ENCODE data around the gene TPSAB1.
"Not testable (repeated sequence)": the region's sequence is repeated elsewhere in the genome, so short reads cannot be mapped to it uniquely, and the experiment has no call there.

TPSAB1 gene

GRCh38 chr16:1256296-1256873 is 15.9 kb downstream of the TPSAB1 start:
- not testable (repeated sequence) for H3K9ac ChIP-seq (ENCODE audit: low read depth, low read length); H3K27ac ChIP-seq (ENCODE audit: low read depth, low read length); H3K4me1 ChIP-seq (ENCODE audit: control insufficient read depth, insufficient read depth, low read length); H3K9me3 ChIP-seq (ENCODE audit: control insufficient read depth, insufficient read depth, low read length); H3K36me3 ChIP-seq (ENCODE audit: control insufficient read depth, insufficient read depth, low read length); H3K4me3 ChIP-seq (ENCODE audit: low read depth, low read length)
- peaks cover 21% of the 10 kb centered on the region; the same call in 1 of the 2 replicates for H3K27me3 ChIP-seq (ENCODE audit: control insufficient read depth, insufficient read depth, low read length)

DNA sequence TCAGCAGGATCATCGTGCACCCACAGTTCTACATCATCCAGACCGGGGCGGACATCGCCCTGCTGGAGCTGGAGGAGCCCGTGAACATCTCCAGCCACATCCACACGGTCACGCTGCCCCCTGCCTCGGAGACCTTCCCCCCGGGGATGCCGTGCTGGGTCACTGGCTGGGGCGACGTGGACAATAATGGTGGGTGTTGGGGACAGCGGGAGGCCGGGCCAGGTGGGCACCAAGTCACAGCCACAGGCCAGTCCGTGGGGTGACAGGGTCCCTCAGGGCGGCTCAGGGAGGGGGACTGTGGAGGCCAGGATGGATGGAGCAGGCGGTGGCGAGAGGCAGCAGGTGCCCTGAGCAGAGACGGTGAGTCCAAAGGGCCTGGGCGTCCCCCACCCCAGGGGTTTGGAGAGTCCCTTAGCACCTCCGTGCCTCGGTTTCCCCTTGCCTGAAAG is 16.4 kb downstream of the TPSAB1 start:
- H3K4me3 ChIP-seq (ENCODE audit: low read depth, low read length), result no peak overlapping the region
- no peak overlapping the region for H3K27ac ChIP-seq (ENCODE audit: low read depth, low read length)
- no peaks in the 10 kb centered on the region for H3K9me3 ChIP-seq (ENCODE audit: control insufficient read depth, insufficient read depth, low read length)
- peaks cover 24% of the 10 kb centered on the region; the same call in 1 of the 2 replicates for H3K27me3 ChIP-seq (ENCODE audit: control insufficient read depth, insufficient read depth, low read length)
- H3K4me1 ChIP-seq (ENCODE audit: control insufficient read depth, insufficient read depth, low read length), result no peaks in the 10 kb centered on the region; the same call in 1 of the 2 replicates
- no peaks in the 10 kb centered on the region for H3K36me3 ChIP-seq (ENCODE audit: control insufficient read depth, insufficient read depth, low read length)
- no peak overlapping the region for H3K9ac ChIP-seq (ENCODE audit: low read depth, low read length)

- Histone ChIP-seq H3K9me3 (ENCODE audit: control insufficient read depth, insufficient read depth, low read length) (no peaks in the 10 kb centered on the region), H3K4me3 (ENCODE audit: low read depth, low read length) (no peak overlapping the region), H3K27ac (ENCODE audit: low read depth, low read length) (no peak overlapping the region), H3K4me1 (ENCODE audit: control insufficient read depth, insufficient read depth, low read length) (no peaks in the 10 kb centered on the region; the same call in 1 of the 2 replicates), H3K9ac (ENCODE audit: low read depth, low read length) (no peak overlapping the region), H3K27me3 (ENCODE audit: control insufficient read depth, insufficient read depth, low read length) (peaks cover 24% of the 10 kb centered on the region; the same call in 1 of the 2 replicates), H3K36me3 (ENCODE audit: control insufficient read depth, insufficient read depth, low read length) (no peaks in the 10 kb centered on the region)
These were observed 17.2 kb downstream of the TPSAB1 start for GRCh38 chr16:1257561-1258224.

DNA sequence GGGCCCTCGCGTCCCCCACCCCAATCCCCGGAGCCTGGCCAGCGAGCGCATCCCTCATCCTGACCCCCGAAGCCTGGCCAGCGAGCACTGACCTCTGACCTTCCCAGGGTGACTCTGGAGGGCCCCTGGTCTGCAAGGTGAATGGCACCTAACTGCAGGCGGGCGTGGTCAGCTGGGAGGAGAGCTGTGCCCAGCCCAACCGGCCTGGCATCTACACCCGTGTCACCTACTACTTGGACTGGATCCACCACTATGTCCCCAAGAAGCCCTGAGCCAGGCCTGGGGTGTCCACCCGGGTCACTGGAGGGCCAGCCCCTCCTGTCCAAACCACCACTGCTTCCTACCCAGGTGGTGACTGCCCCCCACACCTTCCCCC is 17.7 kb downstream of the TPSAB1 start:
- no peaks in the 10 kb centered on the region; the same call in 1 of the 2 replicates for H3K4me1 ChIP-seq (ENCODE audit: control insufficient read depth, insufficient read depth, low read length)

GRCh38 chr16:1258906-1259759 is 18.6 kb downstream of the TPSAB1 start:
- Histone ChIP-seq H3K9me3 (ENCODE audit: control insufficient read depth, insufficient read depth, low read length) (no peaks in the 10 kb centered on the region), H3K27ac (ENCODE audit: low read depth, low read length) (no peak overlapping the region), H3K27me3 (ENCODE audit: control insufficient read depth, insufficient read depth, low read length) (peaks cover 24% of the 10 kb centered on the region; the same call in 1 of the 2 replicates), H3K4me1 (ENCODE audit: control insufficient read depth, insufficient read depth, low read length) (no peaks in the 10 kb centered on the region; the same call in 1 of the 2 replicates), H3K4me3 (ENCODE audit: low read depth, low read length) (no peak overlapping the region), H3K9ac (ENCODE audit: low read depth, low read length) (no peak overlapping the region), H3K36me3 (ENCODE audit: control insufficient read depth, insufficient read depth, low read length) (no peaks in the 10 kb centered on the region)

More for the DNA sequence above, 17.7 kb downstream of the TPSAB1 start:
- no peak overlapping the region for H3K27ac ChIP-seq (ENCODE audit: low read depth, low read length)
- H3K4me3 ChIP-seq (ENCODE audit: low read depth, low read length), result no peak overlapping the region
- H3K27me3 ChIP-seq (ENCODE audit: control insufficient read depth, insufficient read depth, low read length), result peaks cover 24% of the 10 kb centered on the region; the same call in 1 of the 2 replicates
- no peak overlapping the region for H3K9ac ChIP-seq (ENCODE audit: low read depth, low read length)
- H3K36me3 ChIP-seq (ENCODE audit: control insufficient read depth, insufficient read depth, low read length), result no peaks in the 10 kb centered on the region
- no peaks in the 10 kb centered on the region for H3K9me3 ChIP-seq (ENCODE audit: control insufficient read depth, insufficient read depth, low read length)

DNA sequence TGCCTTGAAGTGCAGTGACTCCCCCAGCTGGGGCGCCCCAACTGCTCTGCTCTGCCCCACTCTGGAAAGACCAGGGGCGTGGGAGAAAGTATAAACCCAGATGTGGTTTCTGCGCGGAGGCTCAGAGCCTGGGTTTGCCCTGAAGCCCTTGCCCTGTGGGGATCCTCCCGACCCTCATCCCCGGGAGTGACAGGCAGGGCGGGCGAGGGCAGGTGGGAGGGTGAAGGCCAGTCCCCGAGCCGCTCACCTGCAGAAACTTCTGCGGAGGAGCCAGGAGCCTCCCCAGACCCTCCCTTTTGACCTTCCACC is 19.2 kb downstream of the TPSAB1 start:
- Histone ChIP-seq H3K9me3 (ENCODE audit: control insufficient read depth, insufficient read depth, low read length) (no peaks in the 10 kb centered on the region), H3K4me3 (ENCODE audit: low read depth, low read length) (no peak overlapping the region), H3K27me3 (ENCODE audit: control insufficient read depth, insufficient read depth, low read length) (peaks cover 24% of the 10 kb centered on the region; the same call in 1 of the 2 replicates), H3K4me1 (ENCODE audit: control insufficient read depth, insufficient read depth, low read length) (no peaks in the 10 kb centered on the region; the same call in 1 of the 2 replicates), H3K9ac (ENCODE audit: low read depth, low read length) (no peak overlapping the region), H3K36me3 (ENCODE audit: control insufficient read depth, insufficient read depth, low read length) (no peaks in the 10 kb centered on the region), H3K27ac (ENCODE audit: low read depth, low read length) (no peak overlapping the region)

- Histone ChIP-seq H3K36me3 (ENCODE audit: control insufficient read depth, insufficient read depth, low read length) (no peaks in the 10 kb centered on the region), H3K9me3 (ENCODE audit: control insufficient read depth, insufficient read depth, low read length) (no peaks in the 10 kb centered on the region), H3K27ac (ENCODE audit: low read depth, low read length) (no peak overlapping the region), H3K4me1 (ENCODE audit: control insufficient read depth, insufficient read depth, low read length) (no peaks in the 10 kb centered on the region; the same call in 1 of the 2 replicates), H3K9ac (ENCODE audit: low read depth, low read length) (no peak overlapping the region), H3K4me3 (ENCODE audit: low read depth, low read length) (no peak overlapping the region), H3K27me3 (ENCODE audit: control insufficient read depth, insufficient read depth, low read length) (peaks cover 24% of the 10 kb centered on the region; the same call in 1 of the 2 replicates)
These were observed 19.7 kb downstream of the TPSAB1 start for GRCh38 chr16:1260101-1260680.

DNA sequence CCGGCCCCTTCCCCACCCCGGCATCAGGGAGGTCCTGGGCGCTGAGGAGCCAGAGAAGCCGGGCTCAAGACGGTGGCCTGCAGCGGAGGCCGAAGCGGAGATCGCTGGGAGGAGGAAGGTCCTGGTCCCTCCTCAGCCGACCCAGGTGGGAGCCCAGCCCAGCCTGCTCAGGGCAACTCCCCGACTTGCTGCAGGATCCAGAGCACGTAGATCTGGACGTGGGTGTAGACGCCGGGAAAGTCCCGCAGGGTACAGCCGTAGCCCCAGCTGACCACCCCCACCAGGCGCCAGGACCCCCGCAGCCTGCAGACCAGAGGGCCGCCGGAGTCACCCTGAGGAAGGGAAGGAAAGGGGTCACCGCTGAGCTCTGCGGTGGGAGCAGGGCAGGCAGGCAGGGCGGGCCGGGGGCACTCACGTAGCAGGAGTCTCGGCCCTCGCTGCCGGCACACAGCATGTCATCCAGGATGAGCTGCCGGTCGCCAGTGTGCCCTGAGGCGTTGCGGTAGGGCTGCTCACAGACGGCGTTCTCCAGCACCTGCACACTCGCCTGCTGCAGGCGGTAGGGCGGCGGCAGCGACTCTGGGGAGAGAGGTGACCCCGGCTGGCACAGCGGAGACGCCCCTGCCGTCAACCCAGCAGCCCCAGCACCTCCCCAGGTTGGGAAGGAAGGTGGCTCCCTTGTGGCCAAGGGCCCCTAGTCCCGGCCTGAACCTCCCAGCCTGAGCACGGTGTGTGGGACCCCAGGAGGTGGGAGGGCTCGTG is 20.8 kb downstream of the TPSAB1 start:
- Histone ChIP-seq H3K36me3 (ENCODE audit: control insufficient read depth, insufficient read depth, low read length) (no peaks in the 10 kb centered on the region), H3K27me3 (ENCODE audit: control insufficient read depth, insufficient read depth, low read length) (peaks cover 24% of the 10 kb centered on the region; the same call in 1 of the 2 replicates), H3K27ac (ENCODE audit: low read depth, low read length) (no peak overlapping the region), H3K9me3 (ENCODE audit: control insufficient read depth, insufficient read depth, low read length) (no peaks in the 10 kb centered on the region), H3K4me3 (ENCODE audit: low read depth, low read length) (no peak overlapping the region; the same call in 1 of the 2 replicates), H3K9ac (ENCODE audit: low read depth, low read length) (no peak overlapping the region), H3K4me1 (ENCODE audit: control insufficient read depth, insufficient read depth, low read length) (no peaks in the 10 kb centered on the region; the same call in 1 of the 2 replicates)

DNA sequence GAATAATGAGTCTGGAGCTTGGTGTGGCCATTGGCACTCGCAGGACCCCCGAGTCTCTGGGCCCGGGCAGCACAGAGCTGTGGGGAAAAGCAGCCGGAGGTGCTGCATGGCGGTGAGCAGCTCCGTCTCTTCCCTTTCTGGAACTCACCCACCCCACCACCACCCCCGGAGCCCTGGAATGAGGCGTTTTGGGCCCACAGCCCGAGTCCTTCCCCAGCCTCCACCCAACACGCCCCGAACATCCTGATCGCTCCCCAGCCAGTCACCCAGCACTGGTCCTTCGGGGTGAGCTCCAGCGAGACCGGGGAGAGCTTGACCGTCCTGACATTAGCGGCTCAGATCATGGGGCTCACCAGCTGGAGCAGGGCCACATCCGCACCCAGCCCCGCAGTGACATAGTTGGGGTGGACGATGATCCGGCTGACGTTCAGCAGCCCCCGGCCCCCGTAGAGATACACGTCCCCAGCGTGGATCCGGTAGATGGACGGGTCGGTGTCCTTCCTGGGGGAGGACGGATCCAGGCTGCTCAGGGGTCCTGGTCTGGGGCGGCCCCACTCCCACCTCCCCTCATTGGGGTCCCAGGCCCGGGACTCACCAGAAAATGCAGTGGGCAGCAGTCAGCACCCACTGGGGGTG is 21.8 kb downstream of the TPSAB1 start:
- Histone ChIP-seq H3K4me1 (ENCODE audit: control insufficient read depth, insufficient read depth, low read length) (no peaks in the 10 kb centered on the region; the same call in 1 of the 2 replicates), H3K36me3 (ENCODE audit: control insufficient read depth, insufficient read depth, low read length) (no peaks in the 10 kb centered on the region), H3K9ac (ENCODE audit: low read depth, low read length) (no peak overlapping the region), H3K9me3 (ENCODE audit: control insufficient read depth, insufficient read depth, low read length) (no peaks in the 10 kb centered on the region), H3K4me3 (ENCODE audit: low read depth, low read length) (no peak overlapping the region), H3K27ac (ENCODE audit: low read depth, low read length) (no peak overlapping the region), H3K27me3 (ENCODE audit: control insufficient read depth, insufficient read depth, low read length) (peaks cover 24% of the 10 kb centered on the region; the same call in 1 of the 2 replicates)

- H3K36me3 ChIP-seq (ENCODE audit: control insufficient read depth, insufficient read depth, low read length), result no peaks in the 10 kb centered on the region
- H3K4me1 ChIP-seq (ENCODE audit: control insufficient read depth, insufficient read depth, low read length), result no peaks in the 10 kb centered on the region; the same call in 1 of the 2 replicates
- no peaks in the 10 kb centered on the region for H3K9me3 ChIP-seq (ENCODE audit: control insufficient read depth, insufficient read depth, low read length)
- H3K27me3 ChIP-seq (ENCODE audit: control insufficient read depth, insufficient read depth, low read length), result peaks cover 24% of the 10 kb centered on the region; the same call in 1 of the 2 replicates
- no peak overlapping the region for H3K9ac ChIP-seq (ENCODE audit: low read depth, low read length)
- no peak overlapping the region for H3K4me3 ChIP-seq (ENCODE audit: low read depth, low read length)
- H3K27ac ChIP-seq (ENCODE audit: low read depth, low read length), result no peak overlapping the region
These were observed 22.3 kb downstream of the TPSAB1 start for GRCh38 chr16:1262846-1263221.
